Left ventricle myocardium inferior (tissue), 1 donor: Measurements from ENCODE around the gene STON2. TPM values are rescaled to one million over a fixed set of nuclear protein-coding genes. Genes with fewer than 3 reads are reported as not detected.
A peak's percentile ranks its signal among the peaks of the same experiment; 100 is the strongest.

Source experiments
- DNase-seq: peaks from one replicate; pipeline ENCODE4 v3.0.0-alpha.2; 2020
- H3K27ac ChIP-seq: fragments of 200-600 bp; replicated peaks from 2 replicates; pipeline ENCODE4 v1.8.0; 2021
- H3K27me3 ChIP-seq: fragments of 200-600 bp; 2 replicates; pipeline ENCODE4 v1.8.0; 2021; ENCODE audit warnings: low read depth
- H3K36me3 ChIP-seq: fragments of 200-600 bp; 2 replicates; pipeline ENCODE4 v1.8.0; 2021
- H3K4me1 ChIP-seq: fragments of 200-600 bp; 2 replicates; pipeline ENCODE4 v1.8.0; 2021
- H3K4me3 ChIP-seq: fragments of 200-600 bp; 2 replicates; pipeline ENCODE4 v1.8.0; 2021; ENCODE audit warnings: mild to moderate bottlenecking, moderate library complexity
- H3K9me3 ChIP-seq: fragments of 200-600 bp; replicated peaks from 2 replicates; pipeline ENCODE4 v1.8.0; 2021
- CTCF ChIP-seq: fragments of 200-600 bp; IDR thresholded peaks from 2 replicates; pipeline ENCODE4 v1.8.0; 2021; ENCODE audit warnings: antibody characterized with exemption, mild to moderate bottlenecking, borderline replicate concordance
- intact Hi-C: fragments of 100-400 bp; cut with micrococcal nuclease; formaldehyde crosslinking; loops from one replicate; pipeline ENCODE4 v1.11.0; 2022
- long read RNA-seq: library from polyadenylated mRNA; unstranded; transcript quantifications from one replicate; pipeline ENCODE4 v2.0.0, GENCODE V29; 2021
- total RNA-seq: library from RNA; stranded (reverse); fragmentation: NEBNext Ultra II Directional; extraction: Animal tissue kit (Norgen Biotek cat#: 25700); gene quantifications from one replicate; pipeline ENCODE4 v1.2.1, GENCODE V29; 2021
- donor health status: DM: no; HTN: yes; CAD: no; lungs with severe emphysema.

The STON2 gene
- total RNA-seq: 8.3 TPM
- long read RNA-seq, partial matches to known transcripts: 0 of 2 reads
- long read RNA-seq, other reads (novel, unspliced or antisense): 2 of 2 reads

- no peak for TF ChIP-seq CTCF
Observed at GRCh38 chr14:81400202-81400678, at the start of gene STON2. STON2 (minus strand) TSS chr14:81400324; CDS start chr14:81398382, 1,942 bp downstream.

GRCh38 chr14:81449576-81449975, 49.5 kb upstream of the STON2 start:
- peaks cover 25% of the 10 kb centered on the region for H3K4me1 ChIP-seq
- H3K9me3 ChIP-seq: no peaks in the 10 kb centered on the region
- intact Hi-C loops: no loop called here
- peak overlapping the region; percentile 25 for H3K4me3 ChIP-seq
- DNase-seq: no peak
- TF ChIP-seq CTCF: no peak
- peak overlapping the region; percentile 79 for H3K27ac ChIP-seq
- no peaks in the 10 kb centered on the region for H3K36me3 ChIP-seq
- H3K27me3 ChIP-seq: peaks cover 50% of the 10 kb centered on the region

More at GRCh38 chr14:81400202-81400678, at the start of gene STON2:
- intact Hi-C loops: no loop called here
- no peak for DNase-seq
- H3K4me3 ChIP-seq: no peak within 1 kb of the TSS
- peak within 1 kb of the TSS; percentile 21 for H3K27ac ChIP-seq
- no peaks in the 10 kb centered on the region for H3K4me1 ChIP-seq
- peaks cover 7% of the 10 kb centered on the region for H3K36me3 ChIP-seq
- peaks cover 7% of the 10 kb centered on the region for H3K9me3 ChIP-seq
- no peaks in the 10 kb centered on the region for H3K27me3 ChIP-seq

GRCh38 chr14:81449114-81449513, 49.0 kb upstream of the STON2 start:
- peak; percentile 31 for DNase-seq
- H3K27me3 ChIP-seq: peaks cover 54% of the 10 kb centered on the region
- intact Hi-C loops: no loop called here
- no peak for TF ChIP-seq CTCF
- H3K4me3 ChIP-seq: no peak overlapping the region
- H3K4me1 ChIP-seq: peaks cover 25% of the 10 kb centered on the region
- H3K27ac ChIP-seq: peak overlapping the region; percentile 79
- H3K36me3 ChIP-seq: no peaks in the 10 kb centered on the region
- H3K9me3 ChIP-seq: peaks cover under 1% of the 10 kb centered on the region

GRCh38 chr14:81447021-81447764, 47.1 kb upstream of the STON2 start:
- no peak for DNase-seq

More at GRCh38 chr14:81447021-81447764, 47.1 kb upstream of the STON2 start:
- Histone ChIP-seq H3K4me3 (no peak overlapping the region), H3K36me3 (no peaks in the 10 kb centered on the region), H3K27ac (peak overlapping the region; percentile 79), H3K27me3 (peaks cover 71% of the 10 kb centered on the region), H3K4me1 (peaks cover 20% of the 10 kb centered on the region), H3K9me3 (peaks cover 7% of the 10 kb centered on the region)
- intact Hi-C loops: no loop called here
- no peak for TF ChIP-seq CTCF
